Uterus (tissue), 2 donors: ENCODE data around the gene CDC42BPA.

ENCODE experiments used
- POLR2A ChIP-seq, 2 donors: fragments of 450-650 bp; IDR thresholded peaks; one replicate each; pipeline ENCODE4 v1.6.1; 2016; ENCODE audit warnings: antibody characterized with exemption in 2 of 2, mild to moderate bottlenecking in 1 of 2, moderate library complexity in 1 of 2
- TF ChIP-seq, protein P1 (sequence below), 4 experiments: fragments of 200-600 bp in 2 of 4; fragments of 450-650 bp in 2 of 4; sonication (generic) in 2 of 4; IDR thresholded peaks; one replicate each; pipeline ENCODE4 v1.5.1; 2016 to 2019; ENCODE audit warnings: antibody characterized with exemption in 4 of 4, mild to moderate bottlenecking in 2 of 4, moderate library complexity in 1 of 4

DNA sequence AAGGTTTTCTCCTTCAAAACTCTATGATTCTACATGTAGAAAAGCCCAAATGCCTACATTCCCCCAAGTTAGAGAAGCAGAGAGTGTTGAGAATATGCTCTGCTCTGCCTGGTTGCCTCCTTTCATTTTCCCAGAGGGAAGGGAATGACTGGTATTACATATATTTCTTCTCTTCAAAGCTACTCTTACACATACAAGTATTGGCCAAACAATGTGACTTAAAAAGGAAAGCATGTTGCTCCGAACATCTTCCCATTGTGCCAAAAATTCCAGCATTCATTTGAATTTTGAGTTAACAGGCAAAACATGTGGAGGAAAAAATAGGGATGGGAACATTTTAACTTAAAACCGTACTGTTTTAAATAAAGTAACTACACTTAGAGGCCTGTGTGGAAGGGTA is 253.0 kb downstream of the CDC42BPA start:
- TF ChIP-seq, protein P1, sequence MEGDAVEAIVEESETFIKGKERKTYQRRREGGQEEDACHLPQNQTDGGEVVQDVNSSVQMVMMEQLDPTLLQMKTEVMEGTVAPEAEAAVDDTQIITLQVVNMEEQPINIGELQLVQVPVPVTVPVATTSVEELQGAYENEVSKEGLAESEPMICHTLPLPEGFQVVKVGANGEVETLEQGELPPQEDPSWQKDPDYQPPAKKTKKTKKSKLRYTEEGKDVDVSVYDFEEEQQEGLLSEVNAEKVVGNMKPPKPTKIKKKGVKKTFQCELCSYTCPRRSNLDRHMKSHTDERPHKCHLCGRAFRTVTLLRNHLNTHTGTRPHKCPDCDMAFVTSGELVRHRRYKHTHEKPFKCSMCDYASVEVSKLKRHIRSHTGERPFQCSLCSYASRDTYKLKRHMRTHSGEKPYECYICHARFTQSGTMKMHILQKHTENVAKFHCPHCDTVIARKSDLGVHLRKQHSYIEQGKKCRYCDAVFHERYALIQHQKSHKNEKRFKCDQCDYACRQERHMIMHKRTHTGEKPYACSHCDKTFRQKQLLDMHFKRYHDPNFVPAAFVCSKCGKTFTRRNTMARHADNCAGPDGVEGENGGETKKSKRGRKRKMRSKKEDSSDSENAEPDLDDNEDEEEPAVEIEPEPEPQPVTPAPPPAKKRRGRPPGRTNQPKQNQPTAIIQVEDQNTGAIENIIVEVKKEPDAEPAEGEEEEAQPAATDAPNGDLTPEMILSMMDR (IDR thresholded peaks at IDR 0.05): no peak
- no peak for TF ChIP-seq POLR2A (IDR thresholded peaks at IDR 0.05)
